GM12801 (cell line): ENCODE measurements around the gene CDH23.

Experiments
- CTCF ChIP-seq: IDR thresholded peaks from one replicate; pipeline ENCODE4 v1.5.1; 2011; ENCODE audit warnings: control low read depth; ENCODE audit not compliant: insufficient read length; ENCODE audit errors: extremely low read depth

Gene CDH23

GRCh38 chr10:71362141-71362540 is 34.6 kb upstream of the CDH23 start:
- no peak for TF ChIP-seq CTCF

GRCh38 chr10:71363936-71364335 is 32.8 kb upstream of the CDH23 start:
- no peak for TF ChIP-seq CTCF

- no peak for TF ChIP-seq CTCF
Observed at GRCh38 chr10:71365366-71365765, 31.4 kb upstream of the CDH23 start.

- TF ChIP-seq CTCF, result no peak
Observed at GRCh38 chr10:71366690-71367089, 30.0 kb upstream of the CDH23 start.

- TF ChIP-seq CTCF, result no peak
Observed at GRCh38 chr10:71367271-71367670, 29.4 kb upstream of the CDH23 start.

GRCh38 chr10:71368176-71368575 is 28.5 kb upstream of the CDH23 start:
- no peak for TF ChIP-seq CTCF

GRCh38 chr10:71368643-71369042 is 28.1 kb upstream of the CDH23 start:
- TF ChIP-seq CTCF, result no peak

GRCh38 chr10:71369602-71370001 is 27.1 kb upstream of the CDH23 start:
- TF ChIP-seq CTCF, result no peak
